GM19452 (cell line): Measurements from ENCODE around the gene PRSS38.
"Not testable (repeated sequence)": the region's sequence is repeated elsewhere in the genome, so short reads cannot be mapped to it uniquely, and the experiment has no call there.

ENCODE experiments used
- ATAC-seq: cut with Tn5 transposase; IDR thresholded peaks from one replicate; pipeline ENCODE4 v1.9.1; 2021; ENCODE audit not compliant: unreplicated experiment

Gene PRSS38

DNA sequence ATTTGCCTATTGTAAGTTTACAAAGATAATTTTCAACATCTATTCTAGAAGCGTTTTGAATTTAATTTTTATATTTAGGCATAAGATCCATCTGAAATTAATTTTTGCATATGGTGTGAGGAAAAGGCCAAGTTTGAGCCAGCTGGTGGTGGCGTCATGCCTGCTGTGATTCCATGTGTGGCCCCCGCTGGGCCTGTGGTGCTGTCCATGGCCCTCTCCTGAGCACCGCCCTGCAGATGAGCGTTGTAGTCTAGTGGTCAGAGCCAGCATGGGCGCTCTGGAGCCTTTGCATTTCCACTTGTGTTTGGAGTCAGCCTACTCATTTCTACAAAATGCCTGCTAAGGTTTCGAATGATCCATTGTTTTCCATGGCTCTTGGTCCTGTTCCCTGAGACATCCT lies 22.7 kb downstream of the PRSS38 start:
- ATAC-seq: no peak

DNA sequence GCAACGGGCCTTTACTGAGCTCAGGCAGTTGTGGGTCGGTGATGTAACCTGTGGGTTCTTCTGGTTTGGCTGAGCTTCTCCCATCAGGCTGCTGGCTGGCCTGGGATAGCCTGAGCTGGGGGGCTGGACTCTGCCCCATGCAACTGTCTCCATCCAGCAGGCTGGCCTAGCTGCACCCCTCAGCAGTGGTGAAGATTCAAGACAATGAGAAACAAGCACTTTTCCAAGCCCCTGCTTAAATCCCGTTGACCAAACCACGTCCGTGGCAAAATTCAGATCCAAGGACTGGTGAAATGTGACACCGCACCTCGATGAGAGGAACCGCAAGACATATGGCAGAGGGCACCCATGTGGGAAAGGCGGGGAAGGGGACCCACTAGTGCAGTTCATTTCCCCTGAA lies 25.6 kb downstream of the PRSS38 start:
- ATAC-seq: no peak

- ATAC-seq: no peak
Observed at GRCh38 chr1:227844320-227845146, 29.1 kb downstream of the PRSS38 start.

GRCh38 chr1:227845147-227845458 lies 29.6 kb downstream of the PRSS38 start:
- no peak for ATAC-seq

- ATAC-seq: no peak
Observed at GRCh38 chr1:227845519-227845918, 30.0 kb downstream of the PRSS38 start.

- no peak for ATAC-seq
Observed at GRCh38 chr1:227846265-227846858, 30.9 kb downstream of the PRSS38 start.

DNA sequence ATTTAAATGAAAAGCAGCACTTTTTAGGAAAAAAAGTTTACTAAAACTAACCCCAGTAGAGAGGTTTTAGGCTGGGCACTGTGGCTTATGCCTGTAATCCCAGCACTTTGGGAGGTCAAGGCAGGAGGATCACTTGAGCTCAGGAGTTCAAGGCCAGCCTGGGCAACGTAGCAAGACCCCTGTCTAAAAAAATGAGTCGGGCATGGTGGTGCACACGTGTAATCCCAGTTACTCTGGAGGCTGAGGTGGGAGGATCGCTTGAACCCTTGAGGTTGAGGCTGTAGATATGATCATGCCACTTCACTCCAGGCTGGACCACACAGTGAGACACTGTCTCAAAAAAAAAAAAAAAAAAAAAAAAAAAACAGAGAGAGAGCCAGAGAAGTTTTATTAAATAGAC lies 31.6 kb downstream of the PRSS38 start:
- not testable (repeated sequence) for ATAC-seq

DNA sequence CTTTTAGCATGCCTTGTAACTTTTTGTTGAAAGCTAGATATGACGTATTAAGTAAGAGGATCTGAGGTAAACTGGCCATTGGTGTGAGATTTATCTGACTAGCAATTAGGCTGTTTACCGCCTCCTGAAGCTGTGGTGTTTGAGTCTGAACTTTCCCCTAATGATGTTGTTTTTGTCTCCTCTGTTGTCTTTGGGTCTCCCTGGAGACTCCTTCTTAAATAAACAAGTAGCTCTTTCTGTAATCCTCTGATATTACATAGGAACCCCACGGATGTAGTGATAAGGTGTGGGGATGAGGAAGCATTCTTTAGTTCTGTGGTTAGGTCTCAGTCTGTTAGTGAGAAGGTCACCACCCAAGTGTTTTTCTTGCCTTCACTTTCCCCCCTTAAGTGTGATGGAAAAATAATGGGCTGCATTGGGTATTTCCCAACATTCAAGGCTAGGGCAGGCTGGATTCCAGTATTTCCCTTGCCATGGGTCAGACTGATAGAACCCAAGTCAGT lies 33.0 kb downstream of the PRSS38 start:
- ATAC-seq: no peak

DNA sequence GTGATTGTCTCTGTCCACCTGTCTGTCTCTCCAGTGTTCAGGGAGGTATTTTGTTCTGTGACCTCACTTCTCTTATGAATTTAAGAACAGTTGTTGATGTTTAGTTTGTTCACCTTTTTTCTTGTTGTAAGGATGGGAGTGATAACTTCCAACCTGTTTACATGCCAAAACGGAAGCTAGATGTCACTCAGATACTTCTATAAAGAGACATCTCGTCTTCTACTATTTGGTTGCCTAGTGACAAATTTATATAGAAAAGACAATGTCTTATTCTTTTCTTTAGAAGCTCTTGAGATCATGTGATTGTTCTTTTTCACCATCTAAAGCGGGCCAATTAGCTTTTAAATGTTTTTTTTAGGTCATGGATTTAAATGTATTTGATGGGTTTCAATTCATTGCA lies 33.8 kb downstream of the PRSS38 start:
- ATAC-seq: no peak

- ATAC-seq: no peak
Observed at GRCh38 chr1:227854189-227854588, 38.7 kb downstream of the PRSS38 start.

GRCh38 chr1:227855687-227856086 lies 40.2 kb downstream of the PRSS38 start:
- no peak for ATAC-seq

DNA sequence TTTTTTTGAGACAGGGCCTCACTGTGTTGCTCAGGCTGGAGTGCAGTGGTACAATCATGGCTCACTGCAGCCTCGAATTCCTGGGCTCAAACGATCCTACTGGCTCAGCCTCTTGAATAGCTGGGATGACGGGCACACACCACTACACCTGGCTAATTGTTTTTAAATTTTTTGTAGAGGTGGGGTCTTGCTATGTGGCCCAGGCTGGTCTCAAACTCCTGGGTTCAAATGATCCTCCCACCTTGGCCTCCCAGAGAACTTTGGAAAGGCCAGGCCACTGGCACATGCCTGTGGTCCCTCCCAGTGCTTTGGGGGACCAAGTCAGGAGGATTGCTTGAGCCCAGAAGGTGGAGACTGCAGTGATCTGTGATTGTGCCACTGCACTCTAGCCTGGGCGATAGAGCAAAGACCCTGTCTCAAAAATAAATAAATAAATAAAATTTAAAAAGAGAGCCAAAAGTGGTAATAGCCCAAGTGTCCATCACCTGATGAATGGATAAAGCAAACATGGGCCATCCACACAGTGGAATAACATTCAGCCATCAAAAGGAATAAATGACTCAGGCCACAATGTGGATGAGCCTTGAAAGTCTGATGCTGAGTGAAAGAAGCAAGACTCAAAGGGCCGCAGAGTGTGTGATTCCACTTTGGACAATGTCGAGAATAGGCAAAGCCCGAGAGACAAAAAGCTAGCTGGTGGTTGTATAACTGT lies 40.8 kb downstream of the PRSS38 start:
- ATAC-seq: no peak

DNA sequence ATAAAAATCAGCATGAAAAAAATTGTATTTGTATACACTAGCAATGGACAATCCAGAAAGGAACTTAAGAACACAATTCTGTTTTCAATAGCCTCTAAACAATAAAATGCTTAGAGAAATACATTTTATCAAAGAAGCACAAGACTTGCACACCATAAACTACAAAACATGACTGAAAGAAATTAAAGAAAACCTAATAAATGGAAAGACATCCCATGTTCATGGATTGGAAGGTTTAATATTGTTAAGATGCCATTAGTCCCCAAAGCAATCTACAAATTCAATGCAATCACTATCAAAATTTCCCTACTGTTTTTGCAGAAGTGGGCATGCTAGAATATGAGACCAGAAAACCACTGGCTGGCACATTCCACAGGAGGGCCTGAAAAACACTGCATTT lies 49.4 kb downstream of the PRSS38 start:
- no peak for ATAC-seq

- ATAC-seq: no peak
Observed at GRCh38 chr1:227869279-227869842, 53.9 kb downstream of the PRSS38 start.

DNA sequence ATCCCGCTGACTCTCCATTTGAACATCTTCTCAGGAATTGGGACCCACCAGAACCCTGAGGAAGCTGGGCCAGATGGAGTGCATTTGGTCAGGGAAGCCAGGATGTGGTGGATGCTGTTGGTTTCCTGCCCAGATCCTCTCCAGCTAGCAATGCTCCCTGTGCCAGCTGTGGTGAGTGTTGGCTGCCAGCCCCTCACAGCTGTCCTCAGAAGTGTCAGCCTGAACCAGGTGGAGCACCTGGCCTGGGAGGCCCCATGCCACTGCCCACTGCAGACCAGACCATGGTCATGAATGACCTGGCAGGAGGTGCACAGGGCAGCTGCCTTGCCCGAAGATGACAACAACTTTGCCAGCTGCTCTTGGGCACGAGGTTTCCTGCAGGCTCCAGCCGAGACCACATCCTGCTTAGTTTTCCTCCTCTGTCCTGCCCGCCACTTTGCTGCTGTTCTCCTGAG lies 54.4 kb downstream of the PRSS38 start:
- no peak for ATAC-seq

- ATAC-seq: no peak
Observed at GRCh38 chr1:227870366-227870765, 54.9 kb downstream of the PRSS38 start.

GRCh38 chr1:227871892-227872291 lies 56.4 kb downstream of the PRSS38 start:
- not testable (repeated sequence) for ATAC-seq

- ATAC-seq: not testable (repeated sequence)
Observed at GRCh38 chr1:227877810-227878209, 62.3 kb downstream of the PRSS38 start.

DNA sequence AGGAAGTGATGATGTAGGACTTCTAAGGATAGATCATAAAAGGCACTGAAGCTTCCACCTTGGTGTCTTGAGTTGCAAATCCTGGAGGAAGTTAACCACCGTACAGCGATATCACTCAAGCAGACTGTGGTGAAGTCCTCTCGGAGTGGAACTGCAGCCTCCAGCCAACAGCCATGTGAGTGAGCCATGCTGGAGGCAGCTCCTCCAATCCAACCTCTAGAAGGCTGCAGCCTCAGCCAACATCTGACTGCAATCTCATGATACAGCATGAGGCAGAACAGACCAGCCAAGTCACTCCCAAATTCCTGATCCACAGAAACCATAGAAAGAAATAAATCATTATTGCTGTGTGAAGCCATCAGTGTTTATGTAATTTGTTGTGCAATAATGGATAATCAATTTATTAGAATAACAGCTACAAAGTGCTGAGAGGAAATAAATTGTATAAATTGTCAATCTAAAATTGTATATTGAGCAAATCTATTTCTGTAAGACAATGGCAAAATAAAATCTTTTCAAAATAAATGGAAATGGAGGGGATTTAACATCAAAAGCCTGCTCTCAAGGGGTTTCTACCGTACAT lies 65.0 kb downstream of the PRSS38 start:
- ATAC-seq: no peak

GRCh38 chr1:227883073-227883520 lies 67.6 kb downstream of the PRSS38 start:
- no peak for ATAC-seq

DNA sequence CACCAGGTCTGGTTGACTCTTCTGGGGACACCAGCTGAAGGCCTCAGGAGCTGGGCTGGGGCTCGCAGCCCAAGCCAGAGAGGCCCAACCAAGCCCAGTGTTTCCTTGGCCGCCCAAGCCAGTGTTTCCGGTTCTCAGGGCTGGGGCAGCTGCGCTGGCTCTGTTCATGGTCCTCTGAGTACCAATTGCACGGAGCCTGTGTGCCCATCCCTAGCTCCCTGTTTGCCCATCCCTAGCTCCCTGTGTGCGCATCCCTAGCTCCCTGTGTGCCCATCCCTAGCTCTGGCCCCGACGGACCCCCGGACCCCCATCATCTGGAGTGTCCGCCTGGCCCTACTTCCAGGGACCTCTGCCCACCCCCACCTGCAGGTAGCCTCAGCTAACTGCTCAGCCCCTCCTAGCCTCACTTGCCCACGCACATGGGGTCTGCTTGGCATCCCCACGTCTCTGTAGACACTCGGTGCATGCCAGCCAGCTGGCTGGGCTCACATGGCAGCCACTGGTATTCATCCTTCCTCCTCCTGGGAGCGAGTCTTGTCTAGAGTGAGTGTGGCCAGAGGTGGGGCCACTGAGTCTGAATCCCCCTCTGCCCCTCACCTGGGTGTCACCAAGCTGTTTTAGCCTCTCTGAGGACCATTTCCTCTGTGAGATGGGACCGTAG lies 68.3 kb downstream of the PRSS38 start:
- ATAC-seq: no peak
